ENCODE data around the gene CCM2. TPM values are rescaled to one million over a fixed set of nuclear protein-coding genes. Genes with fewer than 3 reads are reported as not detected.
A peak's percentile ranks its signal among the peaks of the same experiment; 100 is the strongest.

The CCM2 gene
- total RNA-seq, 3 donors from 2014 or later (not counting 1 experiment from before 2014, with no cell fraction given), result 66.2 to 104 (median 97.5) TPM

- H3K4me3 ChIP-seq (ENCODE audit: low read length), result no peak overlapping the region
- TF ChIP-seq CTCF (IDR thresholded peaks at IDR 0.05), result no peak
- WGBS (ENCODE audit: insufficient coverage), result 93% methylated on average over 18 of the region's 18 CpGs
- H3K27me3 ChIP-seq (ENCODE audit: control insufficient read depth, insufficient read depth, low read length), result no peaks in the 10 kb centered on the region
- DNase-seq, result no peak
- peaks cover 25% of the 10 kb centered on the region for H3K4me1 ChIP-seq (ENCODE audit: control insufficient read depth, insufficient read depth, low read length)
- H3K36me3 ChIP-seq (ENCODE audit: control insufficient read depth, insufficient read depth, low read length), result peaks cover 99% of the 10 kb centered on the region
- intact Hi-C loops (cut with micrococcal nuclease), result no loop called here
- no peak overlapping the region for H3K27ac ChIP-seq (ENCODE audit: low read length)
- Mint-ChIP-seq H3K9me3 (no peaks in the 10 kb centered on the region), H3K27me3 (ENCODE audit: low read depth in 2 of 2) (no peaks in the 10 kb centered on the region), H3K4me3 (no peak overlapping the region), H3K36me3 (no peaks in the 10 kb centered on the region), H3K27ac (no peak overlapping the region), H3K4me1 (peaks cover 16 to 29% of the 10 kb centered on the region in 2 donors)
- no peaks in the 10 kb centered on the region for H3K9me3 ChIP-seq (ENCODE audit: control insufficient read depth, insufficient read depth, low read length)
- ATAC-seq, result no peak
These were observed 29.4 kb upstream of the CCM2 start for GRCh38 chr7:44970523-44971051.

GRCh38 chr7:44971188-44971901 lies 28.7 kb upstream of the CCM2 start:
- Histone ChIP-seq H3K36me3 (ENCODE audit: control insufficient read depth, insufficient read depth, low read length) (peaks cover 99% of the 10 kb centered on the region), H3K4me1 (ENCODE audit: control insufficient read depth, insufficient read depth, low read length) (peaks cover 32% of the 10 kb centered on the region), H3K27me3 (ENCODE audit: control insufficient read depth, insufficient read depth, low read length) (no peaks in the 10 kb centered on the region), H3K27ac (ENCODE audit: low read length) (no peak overlapping the region), H3K9me3 (ENCODE audit: control insufficient read depth, insufficient read depth, low read length) (no peaks in the 10 kb centered on the region), H3K4me3 (ENCODE audit: low read length) (no peak overlapping the region)
- intact Hi-C loops (cut with micrococcal nuclease), result no loop called here
- no peak overlapping the region for H3K4me3 Mint-ChIP-seq
- no peaks in the 10 kb centered on the region for H3K9me3 Mint-ChIP-seq
- H3K36me3 Mint-ChIP-seq, result no peaks in the 10 kb centered on the region
- TF ChIP-seq CTCF (IDR thresholded peaks at IDR 0.05), result no peak
- DNase-seq, result no peak
- ATAC-seq, result no peak
- peak overlapping the region; percentile 18 to 99 for H3K27ac Mint-ChIP-seq
- 95% methylated on average over 10 of the region's 10 CpGs for WGBS (ENCODE audit: insufficient coverage)
- peaks cover 19 to 34% of the 10 kb centered on the region in 2 donors for H3K4me1 Mint-ChIP-seq
- H3K27me3 Mint-ChIP-seq (ENCODE audit: low read depth in 2 of 2), result no peaks in the 10 kb centered on the region

- no peak for ATAC-seq
- H3K4me1 ChIP-seq (ENCODE audit: control insufficient read depth, insufficient read depth, low read length), result peaks cover 38% of the 10 kb centered on the region
- no peak for DNase-seq
- peaks cover 99% of the 10 kb centered on the region for H3K36me3 ChIP-seq (ENCODE audit: control insufficient read depth, insufficient read depth, low read length)
- H3K27me3 ChIP-seq (ENCODE audit: control insufficient read depth, insufficient read depth, low read length), result no peaks in the 10 kb centered on the region
- H3K36me3 Mint-ChIP-seq, result no peaks in the 10 kb centered on the region
- intact Hi-C loops (cut with micrococcal nuclease), result no loop called here
- H3K4me3 Mint-ChIP-seq, result no peak overlapping the region
- no peaks in the 10 kb centered on the region for H3K9me3 Mint-ChIP-seq
- peaks cover 25 to 40% of the 10 kb centered on the region in 2 donors for H3K4me1 Mint-ChIP-seq
- no peak overlapping the region for H3K4me3 ChIP-seq (ENCODE audit: low read length)
- TF ChIP-seq CTCF (IDR thresholded peaks at IDR 0.05), result no peak
- no peak overlapping the region for H3K27ac ChIP-seq (ENCODE audit: low read length)
- H3K27ac Mint-ChIP-seq, result peak overlapping the region; percentile 50 to 99
- no peaks in the 10 kb centered on the region for H3K27me3 Mint-ChIP-seq (ENCODE audit: low read depth in 2 of 2)
- H3K9me3 ChIP-seq (ENCODE audit: control insufficient read depth, insufficient read depth, low read length), result no peaks in the 10 kb centered on the region
- WGBS (ENCODE audit: insufficient coverage), result 83% methylated on average over 5 of the region's 5 CpGs
These were observed 28.0 kb upstream of the CCM2 start for GRCh38 chr7:44971902-44972441.
